22Rv1 (cell line): ENCODE results near the gene APEH.
A peak's percentile ranks its signal among the peaks of the same experiment; 100 is the strongest.

Source experiments
- H3K27ac ChIP-seq: fragments of 450-650 bp; 2 replicates; pipeline ENCODE4 v1.5.1; 2017
- CTCF ChIP-seq: fragments of 450-650 bp; IDR thresholded peaks from 2 replicates; pipeline ENCODE4 v1.5.1; 2017; ENCODE audit warnings: mild to moderate bottlenecking
- ZFX ChIP-seq: fragments of 450-650 bp; IDR thresholded peaks from 2 replicates; pipeline ENCODE4 v1.6.1; 2017; ENCODE audit warnings: antibody characterized with exemption, borderline replicate concordance

APEH gene

GRCh38 chr3:49673715-49674496 is at the start of gene APEH:
Gene APEH, plus strand, starts transcription at chr3:49674351. Its CDS starts 51 bp downstream, at chr3:49674402.
- TF ChIP-seq CTCF: no peak
- no peak for TF ChIP-seq ZFX
- peak within 1 kb of the TSS; percentile 97 for H3K27ac ChIP-seq

- TF ChIP-seq CTCF (no peak), ZFX (no peak)
- no peak overlapping the region for H3K27ac ChIP-seq
These were observed 49.1 kb upstream of the APEH start for GRCh38 chr3:49625071-49625470.

GRCh38 chr3:49626101-49626581 is 48.0 kb upstream of the APEH start:
- H3K27ac ChIP-seq: no peak overlapping the region
- no peak for TF ChIP-seq CTCF
- no peak for TF ChIP-seq ZFX

GRCh38 chr3:49626796-49627195 is 47.4 kb upstream of the APEH start:
- TF ChIP-seq ZFX (no peak), CTCF (no peak)
- H3K27ac ChIP-seq: no peak overlapping the region

- no peak overlapping the region for H3K27ac ChIP-seq
- no peak for TF ChIP-seq ZFX
- no peak for TF ChIP-seq CTCF
These were observed 46.5 kb upstream of the APEH start for GRCh38 chr3:49627634-49628033.

GRCh38 chr3:49628249-49628648 is 45.9 kb upstream of the APEH start:
- TF ChIP-seq ZFX: no peak
- no peak for TF ChIP-seq CTCF
- no peak overlapping the region for H3K27ac ChIP-seq

GRCh38 chr3:49629451-49629850 is 44.7 kb upstream of the APEH start:
- no peak for TF ChIP-seq ZFX
- no peak for TF ChIP-seq CTCF
- H3K27ac ChIP-seq: no peak overlapping the region
